GM20431 (cell line): Measurements from ENCODE around the gene LNPEP.

Experiments
- in situ Hi-C: fragments of 300-500 bp; cut with MseI, MboI; formaldehyde crosslinking; loops from one replicate; pipeline ENCODE4 v1.15.0; 2020; ENCODE audit warnings: low sequenced_read_pairs; ENCODE audit not compliant: unreplicated experiment

The LNPEP gene

GRCh38 chr5:96994493-96994892 lies 58.6 kb downstream of the LNPEP start:
- in situ Hi-C loops, result no loop called here

- in situ Hi-C loops, result no loop called here
These were observed 59.5 kb downstream of the LNPEP start for GRCh38 chr5:96995419-96995818.

DNA sequence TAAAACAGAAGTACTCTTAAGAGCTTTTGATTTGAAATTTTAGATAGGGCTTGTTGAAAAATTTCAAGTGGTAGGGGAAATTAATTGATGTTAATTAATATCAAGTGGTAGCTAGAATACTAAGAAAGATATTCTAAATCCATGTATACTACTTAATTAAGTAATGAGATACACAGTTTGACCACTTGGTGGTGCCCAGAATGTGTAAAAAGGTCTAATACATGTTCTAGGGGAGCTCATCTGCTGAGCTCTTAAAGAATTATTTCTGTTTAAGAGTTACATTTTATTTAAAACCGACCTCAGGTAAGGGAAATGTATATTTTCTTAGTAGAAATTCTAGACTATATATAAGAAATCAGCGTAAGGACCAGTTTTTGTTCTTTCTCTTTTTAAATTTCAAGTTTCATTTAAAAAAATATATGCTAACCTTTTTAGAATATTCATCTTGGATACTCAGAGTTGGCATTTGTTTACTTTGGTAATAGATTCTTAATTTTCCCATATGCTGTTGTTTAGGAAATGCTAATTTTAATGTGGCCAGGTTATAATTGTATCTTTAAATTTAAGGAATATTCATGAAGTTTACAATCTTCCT lies 61.5 kb downstream of the LNPEP start:
- in situ Hi-C loops, result no loop called here

DNA sequence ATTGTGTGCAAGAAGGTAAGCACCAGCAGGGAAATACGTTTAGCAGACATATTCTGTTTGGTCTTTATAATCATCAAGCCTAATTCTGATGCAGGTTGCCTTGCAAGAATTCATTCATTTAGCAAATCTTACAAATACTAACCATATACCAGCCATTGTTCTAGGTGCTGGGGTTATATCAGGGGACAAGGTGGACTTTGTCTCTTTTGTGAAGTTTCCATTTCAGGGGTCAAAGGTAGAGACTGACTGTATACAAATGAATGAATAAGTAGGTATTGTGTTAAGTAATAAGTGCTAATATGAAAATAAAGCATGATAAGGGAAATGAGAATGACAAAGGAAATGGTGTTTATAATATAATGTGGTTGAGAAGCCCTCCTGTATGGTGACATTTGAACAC lies 64.0 kb downstream of the LNPEP start:
- in situ Hi-C loops, result no loop called here

DNA sequence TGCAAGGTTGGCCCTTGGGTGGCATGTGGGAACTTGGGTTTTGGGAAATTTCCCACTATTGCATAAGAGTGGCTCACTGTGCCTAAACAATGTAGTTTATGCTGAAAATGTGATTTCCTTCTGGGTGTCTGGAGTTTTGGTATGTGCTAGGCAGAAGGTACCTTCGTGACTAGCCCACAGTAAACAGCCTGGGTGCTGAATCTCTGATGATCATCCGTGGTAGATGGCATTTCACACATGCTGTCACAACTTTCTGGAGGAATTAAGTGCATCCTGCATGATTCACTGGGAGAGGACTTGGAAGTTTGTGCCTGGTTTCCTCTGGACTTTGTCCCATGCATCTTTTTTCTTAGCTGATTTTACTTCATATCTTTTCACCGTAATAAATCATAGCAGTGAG lies 64.5 kb downstream of the LNPEP start:
- in situ Hi-C loops, result no loop called here

- in situ Hi-C loops, result no loop called here
These were observed 67.1 kb downstream of the LNPEP start for GRCh38 chr5:97002983-97003382.

DNA sequence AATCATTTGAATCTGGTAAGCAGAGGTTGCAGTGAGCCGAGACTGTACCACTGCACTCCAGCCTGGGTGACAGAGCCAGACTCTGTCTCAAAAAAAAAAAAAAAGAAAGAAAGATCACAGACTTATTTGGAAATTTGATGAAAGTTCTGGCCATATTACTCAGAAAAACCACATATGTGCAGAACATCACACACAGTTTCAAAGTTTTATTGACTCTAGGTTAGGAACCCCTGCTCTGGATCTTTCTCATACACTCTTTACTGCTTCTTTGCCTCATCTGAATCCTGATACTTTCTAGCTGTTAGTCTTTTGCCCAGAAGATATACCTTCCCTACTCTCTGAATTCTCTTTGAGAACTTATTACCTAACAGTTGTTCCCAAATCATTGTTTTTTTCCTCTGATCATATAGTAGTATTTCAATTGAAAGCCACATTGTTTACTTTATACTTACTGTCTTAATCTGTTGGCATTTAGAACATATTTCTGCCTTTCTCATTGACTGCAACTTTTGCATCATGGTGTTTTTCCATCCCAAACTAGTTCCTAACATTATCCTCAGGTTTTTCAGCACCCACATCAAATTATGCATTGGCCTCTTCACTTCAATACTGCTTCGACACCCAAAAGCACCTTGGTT lies 68.7 kb downstream of the LNPEP start:
- in situ Hi-C loops, result no loop called here

GRCh38 chr5:97006454-97007060 lies 70.7 kb downstream of the LNPEP start:
- in situ Hi-C loops, result no loop called here

DNA sequence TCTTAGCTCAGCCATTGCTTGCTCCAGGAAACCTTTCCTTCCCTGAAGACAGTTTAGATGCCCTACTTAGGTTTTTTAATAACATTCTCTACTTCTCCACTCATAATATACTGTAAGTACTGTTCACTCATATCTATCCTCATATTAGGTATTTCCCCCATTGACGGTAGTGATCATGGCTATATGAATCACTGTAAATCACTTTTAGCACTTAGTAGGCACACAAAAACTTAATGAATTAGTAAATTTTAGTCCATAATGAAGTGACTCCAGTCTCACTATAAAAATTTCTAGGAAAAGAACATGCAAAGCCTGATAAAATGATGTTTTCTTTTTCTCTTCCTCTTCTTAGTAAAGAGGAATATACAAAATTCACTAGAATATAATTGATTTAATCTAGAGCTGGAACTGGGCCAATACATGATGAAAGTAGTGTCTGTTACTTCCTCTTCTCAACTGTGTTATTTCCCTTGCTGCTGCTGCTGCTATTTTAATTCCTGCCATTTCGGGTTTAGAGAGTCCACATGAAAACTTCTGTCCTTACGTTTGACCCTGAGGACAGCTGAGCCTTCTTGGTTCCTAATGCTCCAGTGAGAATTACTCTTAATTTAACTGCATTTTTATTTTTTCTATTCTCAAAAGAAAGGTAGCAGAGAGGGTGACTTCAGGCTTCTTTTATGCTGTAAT lies 73.5 kb downstream of the LNPEP start:
- in situ Hi-C loops, result no loop called here

DNA sequence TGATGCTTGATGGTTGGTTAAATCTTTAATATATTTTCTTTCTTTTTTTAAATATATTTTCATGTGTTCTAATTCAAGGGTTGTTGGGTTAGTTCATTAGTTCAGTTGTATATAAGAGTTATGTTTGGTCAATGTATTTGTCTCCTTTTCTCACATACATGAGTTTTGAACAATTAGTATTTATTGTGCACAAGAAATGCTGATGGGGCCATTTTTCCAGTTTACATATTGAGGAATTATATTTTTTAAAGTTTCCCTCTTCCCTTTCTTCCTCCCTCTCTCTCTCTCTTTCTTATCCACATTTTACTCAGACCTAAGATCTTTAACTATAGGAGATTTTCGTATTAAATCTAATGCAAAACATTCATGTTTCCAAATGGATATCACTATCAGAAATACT lies 74.0 kb downstream of the LNPEP start:
- in situ Hi-C loops, result no loop called here

DNA sequence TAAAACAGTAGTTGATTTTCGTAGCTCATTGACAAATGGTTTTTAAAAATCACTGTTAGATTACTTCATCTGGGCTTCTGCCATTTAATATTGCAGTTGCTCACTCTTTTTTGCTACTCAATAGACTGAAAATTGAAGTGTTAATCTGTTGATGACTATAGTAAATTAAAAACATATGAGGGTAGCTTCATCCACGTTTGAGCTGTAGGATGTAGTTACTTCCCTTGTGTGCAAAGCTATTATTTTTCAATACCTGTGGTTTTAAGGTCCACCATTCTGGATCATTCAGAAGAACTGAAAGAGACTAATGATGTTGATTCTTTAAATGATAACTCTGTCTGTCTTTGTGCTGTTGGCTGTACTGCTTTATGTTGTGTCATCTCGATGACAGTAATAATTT lies 74.7 kb downstream of the LNPEP start:
- in situ Hi-C loops, result no loop called here

DNA sequence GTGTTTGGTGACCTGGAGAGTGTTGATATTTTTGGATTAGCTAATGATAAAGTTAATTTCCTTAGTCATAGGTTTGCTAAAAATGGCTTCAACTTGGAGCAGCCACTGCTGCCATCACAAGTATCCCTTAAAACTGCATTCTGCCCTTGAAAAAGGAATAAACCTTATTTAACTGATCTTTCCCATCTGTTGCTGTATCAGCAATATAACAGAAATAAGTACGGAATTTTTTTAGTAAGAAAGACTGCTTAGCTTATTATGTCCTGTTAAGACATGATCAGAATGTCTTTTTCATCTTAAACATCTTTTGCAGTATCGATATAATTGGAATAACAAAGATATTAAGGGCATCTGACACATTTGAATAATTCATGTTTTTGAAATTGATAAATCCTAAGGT lies 75.7 kb downstream of the LNPEP start:
- in situ Hi-C loops, result no loop called here

DNA sequence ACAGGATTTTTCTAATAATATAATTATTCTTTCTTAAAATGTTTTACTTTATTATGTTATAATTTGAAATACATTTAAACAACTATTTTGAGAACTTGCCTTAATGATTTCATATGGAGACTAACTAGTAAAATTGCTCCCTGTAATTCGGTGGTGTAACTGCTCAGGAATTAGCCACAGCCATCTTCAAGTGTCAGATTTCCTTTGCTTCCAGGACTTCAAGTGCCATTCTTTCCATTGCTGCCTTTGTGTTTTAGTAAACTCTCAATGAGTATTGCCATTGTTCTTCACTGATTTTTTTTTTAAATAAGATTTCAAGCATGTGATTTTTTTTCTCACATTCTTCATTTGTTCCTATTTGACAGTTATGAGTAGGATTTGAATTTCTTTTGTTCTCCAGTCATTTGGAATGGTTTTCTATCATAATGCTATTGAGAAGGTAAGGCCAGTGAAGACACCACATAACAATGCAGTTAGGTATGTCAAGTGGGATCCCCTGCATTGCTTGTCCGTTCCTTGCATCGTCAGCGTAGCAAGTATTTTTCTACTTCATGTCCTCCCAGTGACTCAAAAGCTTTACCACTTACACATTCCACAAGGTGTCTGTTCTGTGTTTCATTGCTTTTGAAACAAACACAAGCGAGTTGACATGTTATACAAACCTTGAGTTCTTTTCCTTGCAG lies 83.7 kb downstream of the LNPEP start:
- in situ Hi-C loops, result no loop called here

DNA sequence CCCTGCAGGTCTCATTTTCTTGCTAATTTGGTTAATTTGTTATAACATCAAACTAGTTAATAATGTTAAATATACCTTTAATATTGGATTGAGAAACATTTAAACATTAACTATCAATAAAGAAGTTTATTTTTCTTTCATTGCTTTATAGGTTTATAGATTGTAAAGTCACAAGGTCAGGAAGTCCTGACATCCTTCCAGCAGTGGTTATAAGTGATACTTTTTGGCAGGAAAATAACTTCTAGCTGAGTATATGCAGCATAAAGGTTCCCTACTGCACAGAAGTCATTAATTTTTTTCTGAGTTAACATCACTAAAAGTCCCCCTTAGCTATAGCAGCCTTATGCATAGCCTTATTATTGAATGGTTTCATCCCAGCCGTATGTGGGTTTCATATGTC lies 85.5 kb downstream of the LNPEP start:
- in situ Hi-C loops, result no loop called here

DNA sequence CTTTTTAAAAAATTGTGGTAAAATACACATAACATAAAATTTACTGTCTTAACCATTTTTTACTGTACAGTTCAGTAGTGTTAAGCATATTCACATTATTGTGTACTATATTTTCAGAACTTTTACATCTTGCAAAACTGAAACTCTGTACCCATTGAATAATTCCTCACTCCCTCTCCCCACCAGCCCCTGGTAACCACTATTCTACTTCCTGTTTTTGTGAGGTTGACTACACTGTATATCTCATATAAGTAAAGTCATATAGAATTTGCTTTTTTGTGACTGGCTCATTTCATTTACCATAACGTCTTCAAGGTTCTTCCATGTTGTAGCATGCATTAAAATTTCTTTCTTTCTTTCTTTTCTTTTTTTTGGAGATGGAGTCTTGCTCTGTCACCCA lies 87.0 kb downstream of the LNPEP start:
- in situ Hi-C loops, result no loop called here

DNA sequence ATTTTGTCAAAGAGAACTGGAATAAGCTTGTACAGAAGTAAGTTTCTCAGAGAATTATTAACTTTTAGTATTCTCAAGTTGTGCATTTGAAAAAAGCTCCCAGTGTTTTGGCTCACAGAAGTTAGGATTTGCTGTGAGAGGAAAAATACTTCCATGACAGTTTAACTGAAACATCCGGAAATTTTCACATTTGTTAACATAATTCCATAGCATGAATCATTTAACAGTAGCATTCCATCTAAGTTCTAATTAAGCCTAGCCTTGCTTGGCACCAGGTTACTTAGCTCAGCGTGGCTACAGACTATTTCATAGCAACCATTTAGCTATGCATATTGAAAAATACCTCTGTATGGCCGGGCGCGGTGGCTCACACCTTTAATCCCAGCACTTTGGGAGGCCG lies 90.8 kb downstream of the LNPEP start:
- in situ Hi-C loops, result no loop called here

DNA sequence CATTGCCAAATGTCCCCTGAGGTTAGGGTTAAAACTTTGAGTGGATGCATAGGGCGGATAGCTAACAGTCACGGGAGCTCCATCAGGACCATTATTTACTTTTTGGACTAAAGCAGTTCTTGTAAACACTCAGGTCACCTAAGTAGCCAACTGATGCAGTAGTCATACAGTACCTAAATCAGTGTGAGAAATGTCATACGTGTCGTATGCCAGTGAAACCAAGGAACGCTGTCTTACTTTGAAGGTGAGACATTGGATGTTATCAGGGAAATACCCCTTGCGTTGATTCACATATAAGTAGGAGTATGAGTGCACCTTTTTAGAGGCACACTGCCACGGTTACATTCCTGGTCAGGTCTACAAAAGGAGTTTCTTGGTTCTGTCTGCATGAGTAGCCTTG lies 101.9 kb downstream of the LNPEP start:
- in situ Hi-C loops, result no loop called here

DNA sequence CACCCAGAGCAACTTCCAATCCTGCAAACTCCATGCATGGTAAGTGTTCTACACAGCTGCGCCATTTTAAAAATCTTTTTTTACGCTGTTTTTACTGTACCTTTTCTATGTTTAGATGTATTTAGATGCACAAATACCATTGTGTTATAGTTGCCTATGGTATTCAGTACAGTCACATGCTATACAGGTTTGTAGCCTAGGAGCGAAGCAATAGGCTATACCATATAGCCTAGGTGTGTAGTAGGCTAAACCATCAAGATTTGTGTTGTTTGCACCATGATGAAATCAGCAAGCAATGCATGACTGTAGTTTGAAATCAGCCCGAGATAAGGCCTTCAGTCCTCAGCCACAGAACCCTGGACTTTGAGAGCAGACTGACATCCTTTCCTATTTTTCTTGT lies 105.4 kb downstream of the LNPEP start:
- in situ Hi-C loops, result no loop called here

- in situ Hi-C loops, result no loop called here
These were observed 107.1 kb downstream of the LNPEP start for GRCh38 chr5:97042996-97043395.

DNA sequence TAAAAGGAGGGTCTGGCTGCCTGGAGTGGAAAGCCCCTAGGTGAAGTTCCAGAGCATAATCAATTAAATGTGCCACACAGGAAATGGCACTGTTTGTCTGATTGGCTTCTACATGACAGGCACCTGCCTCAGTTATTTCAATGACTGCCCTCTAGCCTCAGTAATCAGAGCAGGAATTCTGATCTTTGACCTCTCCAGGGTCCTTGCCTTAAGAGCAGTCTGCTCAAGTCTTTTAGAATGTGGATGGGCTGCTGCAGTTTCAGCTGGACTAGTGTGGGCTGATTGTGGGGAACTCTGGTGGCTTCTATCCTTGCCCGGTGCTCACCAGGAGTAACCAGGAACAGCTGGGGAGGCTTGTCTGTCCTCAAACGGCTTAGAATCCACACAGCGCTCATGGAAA lies 107.6 kb downstream of the LNPEP start:
- in situ Hi-C loops, result no loop called here

DNA sequence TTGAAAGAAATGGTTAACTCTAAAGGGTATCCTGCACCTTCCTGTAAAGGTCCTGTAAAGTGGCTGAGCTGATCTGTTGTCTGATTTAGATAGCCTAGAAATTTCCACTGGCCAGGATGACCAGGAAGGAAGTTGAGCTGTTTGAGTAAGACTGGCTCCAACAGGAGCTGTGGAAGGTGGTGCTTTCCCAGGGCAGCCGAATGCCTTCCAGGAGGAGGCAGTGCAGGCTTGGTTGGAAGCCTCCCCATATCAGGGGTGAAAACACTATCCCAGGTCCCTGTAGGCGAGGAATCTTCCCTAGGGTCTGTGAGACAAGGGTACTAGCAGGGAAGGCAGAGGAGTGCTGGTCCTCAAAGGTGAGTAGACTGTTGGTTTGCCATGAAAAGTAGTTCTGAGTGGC lies 108.2 kb downstream of the LNPEP start:
- in situ Hi-C loops, result no loop called here
